Measurements from ENCODE around the gene ACVR1. TPM values are rescaled to one million over a fixed set of nuclear protein-coding genes. Genes with fewer than 3 reads are reported as not detected.

ACVR1 gene
- total and polyA plus RNA-seq, 2 donors (not counting 3 experiments of a cell fraction or from before 2014, with no cell fraction given) = 24.8 to 33.6 TPM

- peaks cover 0 to 4% of the 10 kb centered on the region in 2 experiments for H3K27me3 ChIP-seq (ENCODE audit: control insufficient read depth in 2 of 2, insufficient read depth in 2 of 2, low read length in 2 of 2)
- ChIA-PET POLR2A (no interaction called here), CTCF (interaction anchor here (1.3 kb wide), 1 partner anchor 104 kb away, joined by 4 read pairs; no protein-coding TSS in a partner anchor)
- intact Hi-C loops (cut with micrococcal nuclease) = no loop called here
- no peaks in the 10 kb centered on the region for H4K20me1 ChIP-seq (replicated peaks; ENCODE audit: control insufficient read depth, extremely low read depth, insufficient read depth, low read length)
- H3K4me2 ChIP-seq (ENCODE audit: insufficient read depth, low read length) = no peak overlapping the region
- FAIRE-seq (no peak), DNase-seq (ENCODE audit: low read depth, low spot score) (no peak)
- H3K27ac ChIP-seq (ENCODE audit: insufficient read depth, low read depth, low read length) = no peak overlapping the region
- H3K36me3 ChIP-seq (ENCODE audit: control insufficient read depth in 2 of 2, extremely low read depth in 1 of 2, insufficient read depth in 2 of 2, low read length in 2 of 2) = no peaks in the 10 kb centered on the region
- no peaks in the 10 kb centered on the region for H3K79me2 ChIP-seq (ENCODE audit: control insufficient read depth, insufficient read depth, low read length)
- H2AFZ ChIP-seq (ENCODE audit: low read depth, low read length) = no peak overlapping the region
- dilution Hi-C loops (cut with MboI; ENCODE audit: extremely low pct_ligation_motif_present, low sequenced_read_pairs) = no loop called here
- H3K4me3 ChIP-seq (replicated peaks in 1 of 3; ENCODE audit: insufficient read depth in 1 of 3, low read depth in 1 of 3, low read length in 3 of 3) = no peak overlapping the region
- no peaks in the 10 kb centered on the region for H3K4me1 ChIP-seq (ENCODE audit: control insufficient read depth, extremely low read depth, insufficient read depth, low read length)
- TF ChIP-seq EZH2 (IDR thresholded peaks at IDR 0.05; ENCODE audit: borderline replicate concordance, low read depth, low read length, severe bottlenecking) (no peak), POLR2A (IDR thresholded peaks at IDR 0.05; ENCODE audit: low read depth, low read length) (no peak), FOS (IDR thresholded peaks at IDR 0.05; ENCODE audit: borderline replicate concordance, insufficient read depth, low read length) (no peak), CTCF (IDR thresholded peaks at IDR 0.05; ENCODE audit: extremely low read depth in 1 of 2, insufficient read depth in 1 of 2, low read depth in 1 of 2, low read length in 2 of 2) (no peak), JUN (IDR thresholded peaks at IDR 0.05; ENCODE audit: borderline replicate concordance, insufficient read depth, insufficient read length, low read depth) (no peak), GATA2 (IDR thresholded peaks at IDR 0.05; ENCODE audit: insufficient read depth, insufficient read length, low read depth, low read length) (no peak), MAX (IDR thresholded peaks at IDR 0.05; ENCODE audit: insufficient read depth, insufficient read length) (no peak), MYC (IDR thresholded peaks at IDR 0.05; ENCODE audit: low read depth, low read length) (no peak), POLR2AphosphoS5 (IDR thresholded peaks at IDR 0.05; ENCODE audit: insufficient read depth, low read depth, low read length) (no peak)
- no peaks in the 10 kb centered on the region for H3K9me1 ChIP-seq (replicated peaks; ENCODE audit: control insufficient read depth, extremely low read depth, insufficient read depth, low read length)
- no peak overlapping the region for H3K9ac ChIP-seq (replicated peaks; ENCODE audit: extremely low read depth, insufficient read depth, low read length)
- H3K9me3 ChIP-seq (replicated peaks; ENCODE audit: control insufficient read depth, insufficient read depth, low read length) = no peaks in the 10 kb centered on the region
- BruUV-seq (replicated peaks) = no TSS peak
Observed at GRCh38 chr2:157920736-157921135, 44.6 kb upstream of the ACVR1 start.

Measured in endothelial cell of umbilical vein (primary cell).